Uterus (tissue), 2 donors: ENCODE results near the gene DIRAS1.

Experiments
- POLR2A ChIP-seq, 2 donors: fragments of 450-650 bp; IDR thresholded peaks; one replicate each; pipeline ENCODE4 v1.6.1; 2016; ENCODE audit warnings: antibody characterized with exemption in 2 of 2, mild to moderate bottlenecking in 1 of 2, moderate library complexity in 1 of 2
- TF ChIP-seq, protein P1 (sequence below), 4 experiments: fragments of 200-600 bp in 2 of 4; fragments of 450-650 bp in 2 of 4; sonication (generic) in 2 of 4; IDR thresholded peaks; one replicate each; pipeline ENCODE4 v1.5.1; 2016 to 2019; ENCODE audit warnings: antibody characterized with exemption in 4 of 4, mild to moderate bottlenecking in 2 of 4, moderate library complexity in 1 of 4

DNA sequence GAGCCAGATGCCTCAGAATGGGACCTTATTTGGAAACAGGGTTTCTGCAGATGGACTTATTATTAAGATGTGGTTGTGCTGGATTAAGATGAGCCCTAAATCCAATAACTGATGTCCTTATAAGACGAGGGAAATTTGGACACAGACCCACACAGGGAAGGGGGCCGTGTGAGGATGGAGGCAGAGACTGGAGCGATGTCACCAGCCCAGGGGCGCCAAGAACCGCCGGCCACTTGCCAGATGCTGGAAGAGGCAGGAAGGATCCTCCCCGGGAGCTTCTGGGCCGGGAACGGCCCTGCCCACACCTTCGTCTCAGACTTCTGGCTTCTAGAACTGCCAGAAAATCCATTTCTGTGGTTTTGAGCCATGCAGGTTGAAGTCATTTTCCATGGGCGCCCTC is 45.3 kb downstream of the DIRAS1 start:
- no peak for TF ChIP-seq POLR2A (IDR thresholded peaks at IDR 0.05)
- TF ChIP-seq, protein P1, sequence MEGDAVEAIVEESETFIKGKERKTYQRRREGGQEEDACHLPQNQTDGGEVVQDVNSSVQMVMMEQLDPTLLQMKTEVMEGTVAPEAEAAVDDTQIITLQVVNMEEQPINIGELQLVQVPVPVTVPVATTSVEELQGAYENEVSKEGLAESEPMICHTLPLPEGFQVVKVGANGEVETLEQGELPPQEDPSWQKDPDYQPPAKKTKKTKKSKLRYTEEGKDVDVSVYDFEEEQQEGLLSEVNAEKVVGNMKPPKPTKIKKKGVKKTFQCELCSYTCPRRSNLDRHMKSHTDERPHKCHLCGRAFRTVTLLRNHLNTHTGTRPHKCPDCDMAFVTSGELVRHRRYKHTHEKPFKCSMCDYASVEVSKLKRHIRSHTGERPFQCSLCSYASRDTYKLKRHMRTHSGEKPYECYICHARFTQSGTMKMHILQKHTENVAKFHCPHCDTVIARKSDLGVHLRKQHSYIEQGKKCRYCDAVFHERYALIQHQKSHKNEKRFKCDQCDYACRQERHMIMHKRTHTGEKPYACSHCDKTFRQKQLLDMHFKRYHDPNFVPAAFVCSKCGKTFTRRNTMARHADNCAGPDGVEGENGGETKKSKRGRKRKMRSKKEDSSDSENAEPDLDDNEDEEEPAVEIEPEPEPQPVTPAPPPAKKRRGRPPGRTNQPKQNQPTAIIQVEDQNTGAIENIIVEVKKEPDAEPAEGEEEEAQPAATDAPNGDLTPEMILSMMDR (IDR thresholded peaks at IDR 0.05) = no peak
